ENCODE results near the gene ENGASE.
"Not testable (repeated sequence)": the region's sequence is repeated elsewhere in the genome, so short reads cannot be mapped to it uniquely, and the experiment has no call there.

The ENGASE gene

GRCh38 chr17:79053251-79053925, 21.2 kb upstream of the ENGASE start:
- DNase-seq, result no peak

GRCh38 chr17:79054200-79054960, 20.2 kb upstream of the ENGASE start:
- no peak for DNase-seq

GRCh38 chr17:79055197-79055596, 19.4 kb upstream of the ENGASE start:
- no peak for DNase-seq

DNA sequence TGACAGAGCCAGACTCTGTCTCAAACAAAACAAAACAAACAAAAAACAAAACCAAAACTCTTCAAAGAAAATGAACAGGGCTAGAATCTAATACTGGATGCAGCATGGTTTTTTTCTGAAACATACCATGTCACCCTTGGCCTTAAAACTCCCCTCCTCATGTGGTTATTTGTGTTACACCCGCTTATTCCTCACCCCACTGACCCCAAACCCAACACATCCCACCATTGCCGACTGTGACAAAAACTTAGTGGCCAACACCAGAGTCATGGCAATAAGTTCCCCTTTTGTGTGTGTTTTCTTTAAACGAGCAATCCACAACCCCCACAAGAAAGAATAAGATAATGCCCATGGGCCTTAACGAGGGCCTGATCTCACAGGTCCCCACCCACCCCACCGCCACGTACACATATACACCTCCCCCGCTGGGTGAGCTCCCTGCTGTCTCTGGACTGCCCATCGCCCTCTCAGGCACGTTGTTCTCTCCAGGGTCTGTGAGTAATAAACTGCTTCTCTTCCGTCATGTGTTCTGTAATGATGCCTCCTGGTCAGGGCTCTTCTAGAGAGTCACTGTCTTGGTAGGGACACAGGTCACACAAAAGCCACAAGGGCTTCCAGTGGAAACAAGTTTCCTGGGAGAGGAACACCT, 16.8 kb upstream of the ENGASE start:
- no peak for DNase-seq

DNA sequence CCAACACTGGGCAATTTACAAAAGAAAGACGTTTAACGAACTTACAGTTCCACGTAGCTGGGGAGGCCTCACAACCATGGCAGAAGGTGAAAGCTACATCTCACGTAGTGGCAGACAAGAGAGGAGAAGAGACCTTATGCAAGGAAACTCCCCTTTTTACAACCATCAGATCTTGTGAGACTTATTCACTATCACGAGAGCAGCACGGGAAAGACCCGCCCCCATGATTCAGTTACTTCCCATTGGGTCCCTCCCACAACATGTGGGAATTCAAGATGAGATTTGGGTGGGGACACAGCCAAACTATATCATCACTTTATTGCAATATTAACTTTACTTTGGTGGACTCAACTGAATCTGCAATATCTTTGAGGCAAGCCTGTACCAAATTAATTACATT, 11.9 kb upstream of the ENGASE start:
- no peak for DNase-seq

DNA sequence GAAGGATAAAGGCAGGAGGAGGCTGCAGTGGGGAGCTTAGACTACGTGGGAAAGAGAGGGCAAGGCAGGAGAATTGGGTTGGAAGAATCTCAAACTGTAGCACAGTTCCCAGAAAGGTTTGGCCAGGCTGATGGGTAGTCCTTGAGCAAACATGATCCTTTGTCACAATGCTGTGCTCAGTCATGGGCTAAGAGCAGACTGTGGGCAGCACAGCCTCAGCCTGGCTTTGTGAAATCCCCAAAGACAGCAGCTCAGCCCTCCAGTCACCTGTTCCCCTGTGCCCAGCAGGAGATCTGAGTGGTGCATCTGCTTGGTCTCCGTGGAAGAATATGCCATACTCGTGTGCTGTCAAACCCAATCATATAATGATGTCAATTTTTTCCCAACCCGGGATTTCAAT, 10.6 kb upstream of the ENGASE start:
- DNase-seq, result no peak

GRCh38 chr17:79065105-79065670, 9.4 kb upstream of the ENGASE start:
- DNase-seq, result peak; percentile 58

DNA sequence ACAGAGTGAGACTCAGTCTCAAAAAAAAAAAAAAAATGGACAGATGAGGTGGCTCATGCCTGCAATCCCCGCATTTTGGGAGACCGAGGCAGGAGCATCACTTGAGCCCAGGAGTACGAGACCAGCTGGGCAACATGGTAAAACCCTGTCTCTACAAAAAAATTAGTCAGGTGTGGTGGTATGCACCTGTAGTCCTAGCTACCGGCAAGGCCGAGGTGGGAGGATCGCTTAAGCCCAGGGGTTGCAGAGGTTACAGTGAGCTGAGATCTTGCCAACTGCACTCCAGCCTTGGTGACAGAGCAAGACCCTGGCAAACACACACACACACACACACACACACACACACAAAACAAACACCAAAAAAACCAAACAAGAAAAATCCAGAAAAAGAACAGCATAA, 7.7 kb upstream of the ENGASE start:
- DNase-seq, result no peak

GRCh38 chr17:79070266-79070880, 4.3 kb upstream of the ENGASE start:
- no peak for DNase-seq

DNA sequence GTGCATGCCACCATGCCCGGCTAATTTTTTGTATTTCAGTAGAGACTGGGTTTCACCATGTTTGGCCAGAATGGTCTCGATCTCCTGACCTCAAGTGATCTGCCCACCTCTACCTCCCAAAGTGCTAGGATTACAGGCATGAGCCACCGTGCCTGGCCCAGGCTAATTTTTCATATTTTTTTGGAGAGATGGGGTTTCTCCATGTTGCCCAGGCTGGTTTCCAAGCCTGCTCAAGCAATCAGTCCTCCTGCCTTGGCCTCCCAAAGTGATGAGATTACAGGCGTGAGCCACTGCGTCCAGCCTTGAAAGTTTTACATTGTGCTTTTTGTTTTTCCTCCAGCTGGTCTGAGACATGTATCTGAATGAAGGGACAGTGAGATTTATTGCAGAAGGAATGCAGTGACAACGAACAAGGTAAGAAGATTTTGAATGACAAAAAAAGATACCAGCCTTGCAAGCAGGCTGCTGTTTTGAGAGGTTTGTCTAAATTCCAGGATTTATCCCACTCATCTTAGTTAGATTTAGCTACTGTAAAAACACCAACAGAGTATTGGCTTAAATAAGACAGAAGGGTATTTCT, 3.4 kb upstream of the ENGASE start:
- no peak for DNase-seq

GRCh38 chr17:79072544-79072943, 2.1 kb upstream of the ENGASE start:
- no peak for DNase-seq

DNA sequence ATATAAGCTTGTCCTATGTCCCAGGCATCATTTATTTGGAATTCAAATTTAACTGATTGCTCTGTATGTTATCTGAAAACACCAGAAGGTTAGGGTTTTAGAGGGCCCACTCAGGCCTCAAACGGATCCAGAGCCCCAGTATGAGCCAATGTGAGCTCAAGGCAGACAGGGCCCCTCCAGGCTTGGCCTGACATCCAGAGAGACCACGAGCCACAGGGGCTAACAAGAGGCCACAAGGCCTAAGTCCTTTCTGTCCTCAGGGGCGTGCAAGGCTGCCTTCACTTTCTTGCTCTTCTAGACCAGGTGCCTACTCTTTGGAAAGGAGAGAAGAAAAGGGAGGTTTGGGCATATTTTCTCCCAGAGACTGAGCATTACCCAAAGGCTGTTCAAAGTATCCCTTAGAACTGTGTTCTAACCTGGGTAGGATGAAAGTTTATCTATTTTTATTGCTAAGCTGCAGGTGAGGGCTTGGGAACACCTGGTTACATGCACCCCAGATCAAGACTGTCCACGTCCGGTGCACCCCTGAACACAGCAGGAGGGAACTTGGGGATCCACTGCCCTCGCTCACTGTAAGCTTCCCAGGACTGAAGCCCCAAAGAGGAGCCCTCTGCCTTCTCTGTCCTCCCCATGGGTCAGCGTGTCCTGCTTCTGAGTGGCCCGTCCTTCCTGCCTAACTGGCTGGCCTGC, 1.5 kb upstream of the ENGASE start:
- DNase-seq, result no peak

GRCh38 chr17:79073706-79074088, 927 bp upstream of the ENGASE start:
- DNase-seq, result no peak

DNA sequence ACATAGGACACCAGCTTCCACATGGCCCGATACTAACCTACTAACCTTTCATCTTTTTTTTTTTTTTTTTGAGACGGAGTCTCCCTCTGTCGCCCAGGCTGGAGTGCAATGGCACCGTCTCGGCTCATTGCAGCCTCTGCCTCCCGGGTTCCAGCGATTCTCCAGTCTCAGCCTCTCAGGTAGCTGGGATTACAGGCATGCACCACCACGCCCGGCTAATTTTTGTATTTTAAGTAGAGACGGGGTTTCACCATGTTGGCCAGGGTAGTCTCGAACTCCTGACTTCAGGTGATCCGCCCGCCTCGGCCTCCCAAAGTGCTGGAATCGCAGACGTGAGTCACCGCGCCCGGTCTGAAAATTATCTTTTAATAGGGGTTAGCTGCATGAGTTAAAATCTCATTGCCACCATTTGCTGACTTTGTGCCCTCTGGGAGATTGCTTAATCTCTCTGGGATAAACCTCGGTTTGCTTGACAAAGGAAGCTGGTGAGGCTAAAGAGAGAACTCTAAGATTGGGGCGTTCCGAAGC, 439 bp upstream of the ENGASE start:
- not testable (repeated sequence) for DNase-seq

DNA sequence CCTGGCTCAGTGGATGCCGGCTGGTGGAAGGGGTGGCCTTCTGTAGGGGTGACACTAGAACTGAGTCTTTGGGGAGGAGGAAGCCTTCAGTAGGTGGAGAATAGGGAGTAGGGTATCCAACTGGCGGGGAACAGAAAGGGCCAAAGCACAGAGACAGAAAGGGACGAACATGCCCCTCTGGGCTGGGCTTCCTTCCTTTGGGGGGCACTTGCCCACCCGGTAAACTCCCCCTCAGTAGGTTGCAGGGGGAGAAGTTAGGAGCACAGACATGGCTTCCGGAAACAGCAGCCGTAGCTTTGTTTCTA, 774 bp downstream of the ENGASE start:
- DNase-seq, result no peak

DNA sequence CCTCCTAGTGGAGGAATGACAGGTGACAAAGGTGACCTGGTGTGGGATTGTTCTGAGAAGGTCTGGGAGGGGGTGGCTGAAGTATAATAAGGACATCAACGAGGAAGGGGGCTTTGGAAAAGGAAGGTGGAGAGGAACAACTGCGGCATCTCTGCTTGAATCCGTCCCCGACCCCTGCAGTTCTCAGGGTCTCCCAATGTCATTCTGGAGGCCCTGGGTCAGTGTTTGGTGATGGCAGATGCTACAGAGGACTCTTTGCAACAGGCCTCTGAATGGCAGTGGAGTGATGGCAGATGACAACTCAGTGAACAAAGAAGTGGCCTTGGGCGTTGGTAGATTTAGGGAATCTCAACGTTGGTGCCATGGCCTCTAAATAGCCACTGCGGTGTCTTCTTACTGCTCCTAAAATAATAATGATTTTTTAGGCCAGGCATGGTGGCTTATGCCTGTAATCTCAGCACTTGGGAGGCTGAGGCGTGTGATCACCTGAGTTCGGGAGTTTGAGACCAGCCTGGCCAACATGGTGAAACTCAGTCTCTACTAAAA, 1.3 kb downstream of the ENGASE start:
- DNase-seq, result no peak

DNA sequence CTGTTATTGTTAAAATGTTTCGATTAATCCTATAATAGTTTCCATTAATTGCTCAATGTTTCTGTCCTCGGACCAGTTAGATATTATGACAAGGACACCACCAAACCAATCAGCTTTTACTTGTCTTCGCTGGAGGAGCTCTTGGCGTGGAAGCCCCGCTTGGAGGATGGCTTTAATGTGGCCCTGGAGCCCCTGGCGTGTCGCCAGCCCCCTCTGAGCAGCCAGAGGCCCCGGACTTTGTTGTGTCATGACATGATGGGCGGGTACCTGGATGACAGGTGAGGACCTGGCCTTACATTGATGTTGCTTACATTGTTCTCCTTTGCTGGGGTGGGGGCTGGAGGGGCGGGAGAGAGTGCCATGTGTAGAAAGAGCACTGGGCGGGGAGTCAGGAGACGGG, 3.0 kb downstream of the ENGASE start:
- DNase-seq, result no peak

GRCh38 chr17:79078476-79079190, 4.0 kb downstream of the ENGASE start:
- DNase-seq, result no peak

- no peak for DNase-seq
Measured at GRCh38 chr17:79079421-79080200, 5.0 kb downstream of the ENGASE start.

DNA sequence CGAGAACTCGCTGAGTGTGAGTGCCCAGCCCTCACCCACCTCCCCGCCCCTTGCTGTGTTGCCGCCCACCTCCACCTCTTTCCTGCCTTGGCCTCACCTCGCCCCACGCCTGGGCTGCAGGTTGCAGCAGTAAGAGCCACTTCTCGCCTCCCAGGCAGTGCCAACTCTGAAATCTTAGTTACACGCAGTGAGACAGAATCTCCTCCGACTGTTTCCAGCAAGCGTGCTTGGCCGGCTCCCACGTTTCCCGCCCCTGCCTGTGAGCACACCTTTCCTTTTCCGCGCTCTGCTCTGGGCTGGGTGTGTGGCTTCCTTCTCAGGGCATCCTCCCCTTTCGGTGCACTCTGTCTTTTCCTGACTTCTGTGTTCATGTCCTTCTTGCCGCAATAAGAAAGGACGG, 5.7 kb downstream of the ENGASE start:
- no peak for DNase-seq
